HG03064 (cell line): ENCODE results near the gene LRIG1.
"Not testable (repeated sequence)": the region's sequence is repeated elsewhere in the genome, so short reads cannot be mapped to it uniquely, and the experiment has no call there.

Source experiments
- ATAC-seq: cut with Tn5 transposase; IDR thresholded peaks from one replicate; pipeline ENCODE4 v1.9.1; 2021; ENCODE audit warnings: low read depth; ENCODE audit not compliant: unreplicated experiment

The LRIG1 gene

DNA sequence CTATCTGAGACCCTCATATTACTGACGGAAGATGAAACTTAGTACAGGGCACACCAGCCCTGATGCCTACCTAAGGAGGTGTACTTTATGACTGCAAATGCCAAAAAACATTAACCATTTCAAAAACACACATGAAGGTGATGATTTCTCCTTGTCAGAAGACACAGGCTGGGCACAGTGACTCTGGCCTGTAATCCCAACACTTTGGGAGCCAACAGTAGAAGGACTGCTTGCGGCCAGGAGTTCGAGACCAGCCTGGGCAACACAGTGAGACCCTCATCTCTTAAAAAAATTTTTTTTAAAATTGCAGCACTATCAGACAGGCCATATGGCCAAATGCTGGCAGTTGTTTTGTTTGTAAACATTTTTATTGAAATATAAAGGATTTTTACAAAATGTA lies 73.5 kb downstream of the LRIG1 start:
- no peak for ATAC-seq

GRCh38 chr3:66426135-66426534 lies 74.7 kb downstream of the LRIG1 start:
- no peak for ATAC-seq

DNA sequence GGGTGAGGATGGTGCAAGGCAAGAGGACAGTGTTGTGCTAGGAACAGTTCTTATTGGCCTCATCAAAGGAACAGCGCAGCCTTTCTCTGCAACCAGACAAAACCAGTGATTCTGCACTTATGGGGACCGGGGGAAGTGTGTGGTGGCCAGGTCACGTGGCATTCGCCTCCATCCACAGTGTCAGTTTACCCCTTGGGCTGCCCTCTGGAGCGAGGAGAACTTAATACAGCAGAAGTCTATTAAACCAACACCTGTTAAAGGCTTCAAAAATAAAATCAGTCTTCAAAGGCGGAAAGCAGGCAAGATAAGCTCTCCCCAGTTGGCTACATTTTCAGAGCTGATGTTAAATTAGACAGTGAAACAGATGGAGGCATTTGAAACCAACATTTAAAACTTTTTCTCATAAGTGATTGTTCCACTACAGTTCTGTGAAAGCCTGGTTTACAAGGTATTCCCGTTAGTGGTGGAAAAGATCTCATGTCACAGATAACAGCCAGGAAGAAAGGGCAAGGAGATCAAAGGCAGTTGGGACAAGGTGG lies 75.2 kb downstream of the LRIG1 start:
- no peak for ATAC-seq

- no peak for ATAC-seq
Observed at GRCh38 chr3:66425032-66425431, 75.8 kb downstream of the LRIG1 start.

- no peak for ATAC-seq
Observed at GRCh38 chr3:66423791-66424190, 77.0 kb downstream of the LRIG1 start.

- ATAC-seq = not testable (repeated sequence)
Observed at GRCh38 chr3:66421893-66422292, 78.9 kb downstream of the LRIG1 start.

DNA sequence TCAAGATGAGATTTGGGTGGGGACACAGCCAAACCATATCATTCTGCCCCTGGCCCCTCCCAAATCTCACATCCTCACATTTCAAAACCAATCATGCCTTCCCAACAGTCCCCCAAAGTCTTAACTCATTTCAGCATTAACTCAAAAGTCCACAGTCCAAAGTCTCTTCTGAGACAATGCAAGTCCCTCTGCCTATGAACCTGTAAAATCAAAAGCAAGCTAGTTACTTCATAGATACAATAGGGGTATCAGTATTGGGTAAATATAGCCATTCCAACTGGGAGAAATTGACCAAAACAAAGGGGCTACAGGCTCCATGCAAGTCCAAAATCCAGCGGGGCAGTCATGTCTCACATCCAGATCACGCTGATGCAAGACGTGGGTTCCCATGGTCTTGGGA lies 79.7 kb downstream of the LRIG1 start:
- not testable (repeated sequence) for ATAC-seq

DNA sequence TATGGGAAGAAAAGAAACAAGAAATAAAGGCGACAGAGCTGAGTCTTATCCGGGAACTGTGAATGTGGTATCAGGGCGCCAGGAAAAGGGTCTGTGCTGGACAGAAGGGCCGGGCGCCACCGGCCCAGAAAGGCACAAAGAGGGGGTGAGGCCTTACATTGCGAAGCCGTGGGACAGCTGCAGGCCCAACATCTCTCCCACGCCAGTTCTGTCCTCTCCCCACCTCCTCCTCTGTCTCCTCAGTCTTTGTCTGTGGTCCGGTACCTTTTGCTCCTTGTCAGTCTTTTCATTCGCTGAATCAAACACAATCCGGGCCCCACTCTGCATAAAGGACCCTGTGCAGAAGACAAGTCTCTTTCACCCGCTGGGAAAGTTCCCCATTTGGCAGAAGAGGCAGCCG lies 81.8 kb downstream of the LRIG1 start:
- ATAC-seq = no peak

- no peak for ATAC-seq
Observed at GRCh38 chr3:66418475-66418931, 82.3 kb downstream of the LRIG1 start.

GRCh38 chr3:66416556-66417304 lies 84.1 kb downstream of the LRIG1 start:
- ATAC-seq = no peak

DNA sequence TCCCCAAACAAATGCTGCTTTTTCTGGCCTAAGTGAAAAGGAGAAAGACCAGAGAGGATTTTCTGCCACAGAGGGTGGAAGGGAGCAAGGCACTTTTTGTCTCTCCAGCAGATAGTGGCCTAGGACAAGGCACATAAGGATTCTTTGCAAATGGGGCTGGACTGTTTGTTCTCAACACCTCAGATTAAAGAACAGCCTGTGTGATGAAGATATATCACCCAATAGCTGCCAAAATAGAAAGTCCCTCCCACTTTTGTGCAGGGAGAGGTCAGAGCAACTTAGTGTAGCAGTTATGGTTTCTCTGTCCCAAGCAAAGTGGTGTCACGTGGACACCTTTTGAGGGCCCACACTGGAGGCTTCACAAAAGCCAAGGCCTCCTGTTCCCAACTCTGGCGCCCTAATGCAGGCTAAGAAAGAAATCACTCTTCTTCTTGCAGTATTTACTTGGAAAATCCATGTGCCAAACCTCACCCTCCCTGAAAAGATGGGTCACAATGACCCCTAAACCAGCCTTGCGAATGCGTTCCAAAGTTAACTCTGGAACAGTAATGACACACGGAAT lies 84.9 kb downstream of the LRIG1 start:
- no peak for ATAC-seq

DNA sequence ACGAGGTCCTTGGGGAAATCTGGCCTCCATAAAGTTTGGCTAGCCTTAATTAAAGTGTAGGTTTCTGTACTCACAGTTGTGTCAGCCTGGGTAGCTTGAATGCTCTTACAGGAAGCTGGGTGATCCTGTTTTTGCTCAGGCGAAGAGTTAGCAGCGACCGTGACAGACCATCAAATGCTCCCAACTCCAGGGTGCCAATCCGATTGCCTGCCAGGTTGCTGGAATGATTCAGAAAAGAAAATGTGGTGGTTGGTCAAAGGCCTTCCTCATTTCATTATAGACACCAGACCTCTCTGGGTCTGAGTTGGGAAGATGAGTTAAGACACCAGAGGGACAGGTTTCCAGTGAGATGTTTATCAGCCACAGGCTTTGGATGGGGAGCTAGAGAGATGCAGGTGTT lies 86.0 kb downstream of the LRIG1 start:
- no peak for ATAC-seq

DNA sequence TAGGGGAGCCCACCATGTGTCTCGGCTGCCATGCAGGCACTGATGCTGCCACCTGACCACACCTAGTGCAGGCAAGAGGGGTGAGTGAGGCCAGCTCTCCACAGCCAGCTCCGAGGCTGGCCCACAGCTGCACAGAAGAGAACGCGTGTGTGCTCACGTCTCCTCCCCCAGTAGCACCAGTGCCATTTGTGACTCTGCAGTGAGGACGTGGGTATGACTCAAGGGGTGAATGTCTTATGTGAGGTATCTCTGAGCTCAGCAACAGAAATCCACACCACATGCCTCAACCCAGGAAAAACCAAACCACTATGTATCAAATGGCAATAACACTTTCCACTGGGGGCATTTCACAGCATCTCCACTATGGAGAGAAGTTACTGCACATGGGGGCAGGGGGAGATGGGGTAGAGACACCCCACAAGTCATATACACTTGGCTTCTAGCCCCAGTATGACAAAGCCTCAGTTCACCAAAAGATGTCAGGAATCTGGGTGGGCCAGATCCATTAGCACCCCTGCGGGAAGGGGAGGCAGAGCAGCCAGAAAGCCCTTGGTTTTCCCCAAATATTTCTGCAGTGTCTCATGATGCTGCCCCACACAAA lies 87.6 kb downstream of the LRIG1 start:
- ATAC-seq = no peak

GRCh38 chr3:66411961-66412887 lies 88.6 kb downstream of the LRIG1 start:
- ATAC-seq = no peak

DNA sequence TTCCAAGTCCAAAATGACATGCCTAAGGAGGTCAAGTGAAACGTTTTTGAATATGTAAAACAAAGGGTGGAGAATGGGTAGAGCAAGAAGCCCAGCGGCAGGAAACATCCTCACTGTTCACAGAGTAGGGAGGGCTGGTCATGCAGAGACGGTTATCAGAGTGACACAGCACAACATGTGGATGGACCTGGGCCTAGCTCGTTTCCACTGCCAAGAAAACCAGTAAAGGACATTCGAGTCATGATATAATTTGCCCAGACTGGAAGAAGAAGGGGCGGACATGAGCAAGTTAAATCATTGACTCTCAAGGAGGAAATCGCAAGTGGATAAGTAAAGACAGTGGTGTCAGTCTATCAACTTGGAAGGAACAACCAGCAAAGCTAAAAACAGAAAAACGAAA lies 89.3 kb downstream of the LRIG1 start:
- no peak for ATAC-seq

- no peak for ATAC-seq
Observed at GRCh38 chr3:66410976-66411375, 89.8 kb downstream of the LRIG1 start.

DNA sequence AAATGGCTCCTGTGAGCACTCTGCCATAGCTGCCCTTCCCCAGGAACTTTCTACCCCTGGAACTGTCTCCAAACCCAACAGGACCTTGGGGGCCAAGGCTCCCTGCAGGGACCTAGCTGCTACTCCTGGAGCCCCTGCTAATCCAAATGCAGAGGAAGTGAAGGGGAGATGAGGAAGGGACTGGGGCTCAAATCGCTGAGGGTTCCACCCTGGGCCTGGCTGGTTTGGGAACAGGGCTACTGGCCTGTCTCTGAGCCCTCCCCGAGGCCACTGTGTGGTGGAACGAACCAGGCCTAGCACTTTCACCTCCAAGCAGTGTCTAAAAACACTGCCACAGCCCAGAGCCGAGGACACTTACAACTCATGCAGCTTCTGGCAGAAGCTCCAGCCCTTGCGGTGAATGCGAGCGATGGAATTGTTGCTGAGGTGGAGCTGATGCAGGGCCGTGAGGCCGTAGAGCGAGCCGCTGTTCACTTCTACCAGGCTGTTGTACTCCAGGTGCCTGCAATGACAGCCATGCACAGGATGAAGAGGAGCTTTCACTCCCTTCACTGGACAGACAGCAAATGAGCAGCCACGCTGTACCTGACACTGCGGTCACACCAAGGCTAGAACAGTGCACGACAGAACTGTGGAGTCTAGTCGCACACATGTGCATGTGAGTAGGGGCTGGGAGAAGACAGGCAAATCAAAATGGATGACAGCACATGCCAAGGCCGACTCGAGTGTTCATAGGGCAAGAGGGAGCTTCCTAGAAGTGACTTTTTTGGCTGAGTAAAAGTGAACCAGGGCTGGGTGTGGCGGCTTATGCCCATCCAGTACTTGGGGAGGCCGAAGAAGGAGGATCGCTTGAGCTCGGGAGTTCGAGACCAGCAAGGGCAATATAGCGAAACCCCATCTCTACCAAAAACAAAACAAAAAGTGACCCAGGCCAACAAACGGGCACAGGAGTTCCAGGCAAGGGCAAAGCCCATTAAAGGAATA lies 90.8 kb downstream of the LRIG1 start:
- no peak for ATAC-seq

GRCh38 chr3:66407611-66408218 lies 93.1 kb downstream of the LRIG1 start:
- ATAC-seq = peak; percentile 85
